ENCODE data around the gene CTU2. TPM values are rescaled to one million over a fixed set of nuclear protein-coding genes. Genes with fewer than 3 reads are reported as not detected.

Gene CTU2
- total RNA-seq, 1 donor from 2014 or later, result 4.2 TPM

GRCh38 chr16:88762941-88763340 lies 56.6 kb downstream of the CTU2 start:
- TF ChIP-seq CTCF (IDR thresholded peaks at IDR 0.05), result no peak
- intact Hi-C loops (cut with DNase I), result no loop called here
- Histone ChIP-seq H3K9me3 (no peaks in the 10 kb centered on the region), H3K4me3 (no peak overlapping the region), H3K27me3 (no peaks in the 10 kb centered on the region), H3K4me1 (peaks cover 2 to 6% of the 10 kb centered on the region in 2 donors), H3K36me3 (peaks cover 0 to 5% of the 10 kb centered on the region in 2 donors), H3K27ac (no peak overlapping the region)
- DNase-seq (ENCODE audit: low spot score in 2 of 2), result no peak

- no peak overlapping the region for H3K4me3 ChIP-seq
- H3K4me1 ChIP-seq, result peaks cover 8 to 12% of the 10 kb centered on the region in 2 donors
- TF ChIP-seq CTCF (IDR thresholded peaks at IDR 0.05), result no peak
- peaks cover 0 to 5% of the 10 kb centered on the region in 2 donors for H3K36me3 ChIP-seq
- no peaks in the 10 kb centered on the region for H3K9me3 ChIP-seq
- no peaks in the 10 kb centered on the region for H3K27me3 ChIP-seq
- DNase-seq (ENCODE audit: low spot score in 2 of 2), result no peak
- H3K27ac ChIP-seq, result no peak overlapping the region
- intact Hi-C loops (cut with DNase I), result no loop called here
Measured at GRCh38 chr16:88763502-88764053, 57.3 kb downstream of the CTU2 start.

- Histone ChIP-seq H3K36me3 (peaks cover 0 to 5% of the 10 kb centered on the region in 2 donors), H3K4me3 (no peak overlapping the region), H3K27ac (no peak overlapping the region), H3K27me3 (no peaks in the 10 kb centered on the region), H3K4me1 (peaks cover 10 to 15% of the 10 kb centered on the region in 2 donors), H3K9me3 (no peaks in the 10 kb centered on the region)
- intact Hi-C loops (cut with DNase I), result no loop called here
- DNase-seq (ENCODE audit: low spot score in 2 of 2), result no peak
- no peak for TF ChIP-seq CTCF (IDR thresholded peaks at IDR 0.05)
Measured at GRCh38 chr16:88764080-88764479, 57.8 kb downstream of the CTU2 start.

GRCh38 chr16:88764913-88765349 lies 58.6 kb downstream of the CTU2 start:
- Histone ChIP-seq H3K4me3 (no peak overlapping the region), H3K27ac (no peak overlapping the region), H3K4me1 (peaks cover 10 to 15% of the 10 kb centered on the region in 2 donors), H3K9me3 (no peaks in the 10 kb centered on the region), H3K36me3 (peaks cover 0 to 5% of the 10 kb centered on the region in 2 donors), H3K27me3 (no peaks in the 10 kb centered on the region)
- intact Hi-C loops (cut with DNase I), result no loop called here
- no peak for TF ChIP-seq CTCF (IDR thresholded peaks at IDR 0.05)
- DNase-seq (ENCODE audit: low spot score in 2 of 2), result no peak

Other genes with a start within 250 kb of the CTU2 start
- 36.3 TPM for gene ZC3H18, start 136.1 kb upstream of the CTU2 start, total RNA-seq
- not detected for gene IL17C, start 67.9 kb upstream of the CTU2 start, total RNA-seq
- gene CYBA, start 55.5 kb upstream of the CTU2 start, total RNA-seq, result 361 TPM
- gene MVD, start 43.4 kb upstream of the CTU2 start, total RNA-seq, result 72.9 TPM
- not detected for gene SNAI3, start 20.0 kb upstream of the CTU2 start, total RNA-seq
- gene RNF166, start 95 bp upstream of the CTU2 start, total RNA-seq, result 44.3 TPM
- 428 TPM for gene PIEZO1, start 78.7 kb downstream of the CTU2 start, total RNA-seq
- gene CDT1, start 97.3 kb downstream of the CTU2 start, total RNA-seq, result not detected
- 305 TPM for gene APRT, start 105.4 kb downstream of the CTU2 start, total RNA-seq
- gene GALNS, start 150.4 kb downstream of the CTU2 start, total RNA-seq, result 62.2 TPM
- 7.6 TPM for gene TRAPPC2L, start 150.6 kb downstream of the CTU2 start, total RNA-seq
- gene PABPN1L, start 160.2 kb downstream of the CTU2 start, total RNA-seq, result not detected